Parathyroid adenoma (tissue), 2 donors: ENCODE results near the gene ALK.

Experiments
- H2AFZ ChIP-seq: fragments of 300-600 bp; sonication (generic); one replicate; pipeline ENCODE4 v1.7.0; 2017; ENCODE audit warnings: antibody characterized with exemption, mild to moderate bottlenecking
- H3K27ac ChIP-seq: fragments of 300-600 bp; sonication (generic); one replicate; pipeline ENCODE4 v1.7.0; 2017
- H3K27me3 ChIP-seq: fragments of 300-600 bp; sonication (generic); one replicate; pipeline ENCODE4 v1.7.0; 2017; ENCODE audit warnings: low read length; ENCODE audit not compliant: control insufficient read depth, insufficient read depth
- H3K36me3 ChIP-seq: fragments of 300-600 bp; sonication (generic); one replicate; pipeline ENCODE4 v1.7.0; 2017; ENCODE audit warnings: low read length; ENCODE audit not compliant: control insufficient read depth, insufficient read depth
- H3K4me1 ChIP-seq: fragments of 300-600 bp; sonication (generic); one replicate; pipeline ENCODE4 v1.7.0; 2017; ENCODE audit warnings: control low read depth
- H3K4me2 ChIP-seq: fragments of 300-600 bp; sonication (generic); one replicate; pipeline ENCODE4 v1.7.0; 2017; ENCODE audit warnings: low read length
- H3K4me3 ChIP-seq: fragments of 300-600 bp; sonication (generic); one replicate; pipeline ENCODE4 v1.7.0; 2017; ENCODE audit warnings: low read depth, low read length
- H3K79me2 ChIP-seq: fragments of 300-600 bp; sonication (generic); one replicate; pipeline ENCODE4 v1.7.0; 2017; ENCODE audit warnings: control low read depth
- H3K9ac ChIP-seq: fragments of 300-600 bp; sonication (generic); one replicate; pipeline ENCODE4 v1.7.0; 2017; ENCODE audit warnings: mild to moderate bottlenecking
- H3K9me3 ChIP-seq: fragments of 300-600 bp; sonication (generic); one replicate; pipeline ENCODE4 v1.7.0; 2017; ENCODE audit warnings: low read length; ENCODE audit not compliant: control insufficient read depth
- CTCF ChIP-seq: fragments of 300-600 bp; sonication (generic); IDR thresholded peaks from one replicate; pipeline ENCODE4 v1.7.0; 2017; ENCODE audit warnings: antibody characterized with exemption, mild to moderate bottlenecking
- donor health status: primary hyperparathyroidism.

Gene ALK

GRCh38 chr2:29394981-29395350, 526.4 kb downstream of the ALK start:
- Histone ChIP-seq H3K27me3 (no peaks in the 10 kb centered on the region), H3K79me2 (no peaks in the 10 kb centered on the region), H3K4me3 (no peak overlapping the region), H3K4me2 (no peak overlapping the region), H3K36me3 (no peaks in the 10 kb centered on the region), H3K27ac (no peak overlapping the region), H3K9me3 (no peaks in the 10 kb centered on the region), H2AFZ (no peak overlapping the region), H3K4me1 (peaks cover 11% of the 10 kb centered on the region), H3K9ac (no peak overlapping the region)
- no peak for TF ChIP-seq CTCF

- Histone ChIP-seq H3K9me3 (no peaks in the 10 kb centered on the region), H3K4me1 (peaks cover 11% of the 10 kb centered on the region), H3K36me3 (no peaks in the 10 kb centered on the region), H3K79me2 (no peaks in the 10 kb centered on the region), H3K4me2 (no peak overlapping the region), H3K4me3 (no peak overlapping the region), H3K9ac (no peak overlapping the region), H2AFZ (no peak overlapping the region), H3K27me3 (no peaks in the 10 kb centered on the region), H3K27ac (no peak overlapping the region)
- no peak for TF ChIP-seq CTCF
Observed at GRCh38 chr2:29394311-29394980, 526.9 kb downstream of the ALK start.

- peaks cover 8% of the 10 kb centered on the region for H3K4me1 ChIP-seq
- no peak overlapping the region for H3K9ac ChIP-seq
- no peak overlapping the region for H3K4me3 ChIP-seq
- no peaks in the 10 kb centered on the region for H3K9me3 ChIP-seq
- H3K27me3 ChIP-seq = no peaks in the 10 kb centered on the region
- H3K4me2 ChIP-seq = no peak overlapping the region
- no peak overlapping the region for H2AFZ ChIP-seq
- no peaks in the 10 kb centered on the region for H3K79me2 ChIP-seq
- TF ChIP-seq CTCF = no peak
- no peaks in the 10 kb centered on the region for H3K36me3 ChIP-seq
- no peak overlapping the region for H3K27ac ChIP-seq
Observed at GRCh38 chr2:29393676-29394075, 527.7 kb downstream of the ALK start.

- Histone ChIP-seq H2AFZ (no peak overlapping the region), H3K27ac (no peak overlapping the region), H3K9me3 (no peaks in the 10 kb centered on the region), H3K36me3 (no peaks in the 10 kb centered on the region), H3K4me1 (peaks cover under 1% of the 10 kb centered on the region), H3K4me3 (no peak overlapping the region), H3K79me2 (no peaks in the 10 kb centered on the region), H3K27me3 (no peaks in the 10 kb centered on the region), H3K9ac (no peak overlapping the region), H3K4me2 (no peak overlapping the region)
- TF ChIP-seq CTCF = no peak
Observed at GRCh38 chr2:29392774-29393173, 528.6 kb downstream of the ALK start.

- no peaks in the 10 kb centered on the region for H3K27me3 ChIP-seq
- TF ChIP-seq CTCF = no peak
- H3K4me1 ChIP-seq = no peaks in the 10 kb centered on the region
- H3K79me2 ChIP-seq = no peaks in the 10 kb centered on the region
- H3K9ac ChIP-seq = no peak overlapping the region
- H3K36me3 ChIP-seq = no peaks in the 10 kb centered on the region
- no peaks in the 10 kb centered on the region for H3K9me3 ChIP-seq
- no peak overlapping the region for H3K4me2 ChIP-seq
- no peak overlapping the region for H3K4me3 ChIP-seq
- no peak overlapping the region for H3K27ac ChIP-seq
- no peak overlapping the region for H2AFZ ChIP-seq
Observed at GRCh38 chr2:29390136-29390535, 531.2 kb downstream of the ALK start.
